ENCODE results near the gene ADAM17. TPM values are rescaled to one million over a fixed set of nuclear protein-coding genes. Genes with fewer than 3 reads are reported as not detected.

ADAM17 gene
- polyA plus RNA-seq, 2 of the 4 experiments (the other 2 are of a cell fraction) = 33.1 to 38.1 TPM

GRCh38 chr2:9493478-9493877 is 62.2 kb downstream of the ADAM17 start:
- ChIA-PET POLR2A (no interaction called here), CTCF (interaction anchor here (1.3 kb wide), 1 partner anchor 277 kb away, joined by 3 read pairs; no protein-coding TSS in a partner anchor)
- H3K4me3 ChIP-seq = no peak overlapping the region
- no peak overlapping the region for H3K27ac ChIP-seq
- no peak for DNase-seq (ENCODE audit: low read depth in 1 of 2, low spot score in 1 of 2)
- no peak for ATAC-seq
- 74% methylated on average over 3 of the region's 3 CpGs for WGBS (ENCODE audit: missing lambda C conversion rate)
- no peak for FAIRE-seq
- no peaks in the 10 kb centered on the region for H3K9me3 ChIP-seq
- TF ChIP-seq ZNF302 (CRISPR knock-in tag; IDR thresholded peaks at IDR 0.05) (no peak), ZSCAN20 (CRISPR knock-in tag; IDR thresholded peaks at IDR 0.05) (no peak), HMGXB4 (CRISPR knock-in tag; IDR thresholded peaks at IDR 0.05; ENCODE audit: borderline replicate concordance) (no peak), FOSB (CRISPR knock-in tag; IDR thresholded peaks at IDR 0.05) (no peak), MYC (IDR thresholded peaks at IDR 0.05; ENCODE audit: borderline replicate concordance, low read length) (no peak), HOXA7 (CRISPR knock-in tag; IDR thresholded peaks at IDR 0.05) (no peak), HES2 (IDR thresholded peaks at IDR 0.05) (no peak), RNF2 (IDR thresholded peaks at IDR 0.05; ENCODE audit: borderline replicate concordance, low read depth) (no peak), ATOH8 (CRISPR knock-in tag; IDR thresholded peaks at IDR 0.05; ENCODE audit: low read depth) (no peak), EHF (CRISPR knock-in tag; IDR thresholded peaks at IDR 0.05) (no peak), CHD2 (IDR thresholded peaks at IDR 0.05; ENCODE audit: low read length, partially characterized antibody) (no peak), SMC3 (IDR thresholded peaks at IDR 0.05) (no peak), POLR2A (IDR thresholded peaks at IDR 0.05; ENCODE audit: low read length) (no peak), EHMT2 (IDR thresholded peaks at IDR 0.05; ENCODE audit: low read depth) (no peak), JUNB (IDR thresholded peaks at IDR 0.05) (no peak), NPAS2 (CRISPR knock-in tag; IDR thresholded peaks at IDR 0.05; ENCODE audit: borderline replicate concordance) (no peak), CTCF (IDR thresholded peaks at IDR 0.05) (no peak), NFE2L2 (conservative IDR thresholded peaks at IDR 0.05; ENCODE audit: low read length) (no peak), RFX5 (IDR thresholded peaks at IDR 0.05) (no peak)
- H3K4me1 ChIP-seq = peaks cover 8% of the 10 kb centered on the region; the same call in 2 of the 3 replicates
- no peak overlapping the region for H3K4me2 ChIP-seq

- CTCF ChIA-PET = interaction anchor here (0.8 to 3.3 kb wide), 3 partner anchors 14 to 278 kb away, joined by 3 to 15 read pairs (median 3); no protein-coding TSS in a partner anchor
- H3K9me3 ChIP-seq = no peaks in the 10 kb centered on the region
- TF ChIP-seq MYC (IDR thresholded peaks at IDR 0.05; ENCODE audit: borderline replicate concordance, low read length) (no peak), NPAS2 (CRISPR knock-in tag; IDR thresholded peaks at IDR 0.05; ENCODE audit: borderline replicate concordance) (no peak), JUN (IDR thresholded peaks at IDR 0.05) (no peak), CBX2 (IDR thresholded peaks at IDR 0.05; ENCODE audit: borderline replicate concordance, low read depth) (no peak), KDM5A (IDR thresholded peaks at IDR 0.05) (no peak), FOSB (CRISPR knock-in tag; IDR thresholded peaks at IDR 0.05) (no peak), HEYL (CRISPR knock-in tag; IDR thresholded peaks at IDR 0.05) (no peak), FOXS1 (CRISPR knock-in tag; IDR thresholded peaks at IDR 0.05) (no peak), MAFK (IDR thresholded peaks at IDR 0.05; ENCODE audit: partially characterized antibody) (no peak), CEBPB (IDR thresholded peaks at IDR 0.05) (no peak), NFE2L2 (conservative IDR thresholded peaks at IDR 0.05; ENCODE audit: low read length) (no peak), ATOH8 (CRISPR knock-in tag; IDR thresholded peaks at IDR 0.05; ENCODE audit: low read depth) (no peak), NR3C1 (IDR thresholded peaks at IDR 0.05) (no peak), ZC3H11A (IDR thresholded peaks at IDR 0.05) (no peak), SREBF2 (IDR thresholded peaks at IDR 0.05) (no peak), EHF (CRISPR knock-in tag; IDR thresholded peaks at IDR 0.05) (no peak), HES2 (IDR thresholded peaks at IDR 0.05) (no peak), RAD21 (conservative IDR thresholded peaks at IDR 0.05 in 1 of 2, IDR thresholded peaks at IDR 0.05 in 1 of 2) (no peak), USF2 (IDR thresholded peaks at IDR 0.05) (no peak)
- ATAC-seq (no peak), DNase-seq (ENCODE audit: low read depth in 1 of 2, low spot score in 1 of 2) (no peak), FAIRE-seq (no peak)
- H3K4me1 ChIP-seq = peaks cover 11% of the 10 kb centered on the region; the same call in 2 of the 3 replicates
- no peak overlapping the region for H3K4me3 ChIP-seq
- no peak overlapping the region for H3K27ac ChIP-seq
- POLR2A ChIA-PET = no interaction called here
- WGBS (ENCODE audit: missing lambda C conversion rate) = 64% methylated on average over 2 of the region's 2 CpGs
- no peak overlapping the region for H3K4me2 ChIP-seq
Measured at GRCh38 chr2:9492927-9493326, 62.7 kb downstream of the ADAM17 start.
